Gastrocnemius medialis (tissue), 4 donors: ENCODE data around the gene UBE2G2.

Experiments
- CTCF ChIP-seq, 5 experiments: fragments of 450-650 bp in 3 of 5; fragments of 200-600 bp in 2 of 5; sonication (generic) in 2 of 5; IDR thresholded peaks in 4 of 5; conservative IDR thresholded peaks in 1 of 5; 1 replicate in 4 of 5; 2 replicates in 1 of 5; pipeline ENCODE4 v1.5.1; 2016 to 2019; ENCODE audit warnings: antibody characterized with exemption in 5 of 5, mild to moderate bottlenecking in 3 of 5, moderate library complexity in 3 of 5
- POLR2A ChIP-seq, 2 donors: fragments of 450-650 bp; IDR thresholded peaks; one replicate each; pipeline ENCODE4 v1.6.1; 2017; ENCODE audit warnings: antibody characterized with exemption in 2 of 2, mild to moderate bottlenecking in 2 of 2, moderate library complexity in 2 of 2

DNA sequence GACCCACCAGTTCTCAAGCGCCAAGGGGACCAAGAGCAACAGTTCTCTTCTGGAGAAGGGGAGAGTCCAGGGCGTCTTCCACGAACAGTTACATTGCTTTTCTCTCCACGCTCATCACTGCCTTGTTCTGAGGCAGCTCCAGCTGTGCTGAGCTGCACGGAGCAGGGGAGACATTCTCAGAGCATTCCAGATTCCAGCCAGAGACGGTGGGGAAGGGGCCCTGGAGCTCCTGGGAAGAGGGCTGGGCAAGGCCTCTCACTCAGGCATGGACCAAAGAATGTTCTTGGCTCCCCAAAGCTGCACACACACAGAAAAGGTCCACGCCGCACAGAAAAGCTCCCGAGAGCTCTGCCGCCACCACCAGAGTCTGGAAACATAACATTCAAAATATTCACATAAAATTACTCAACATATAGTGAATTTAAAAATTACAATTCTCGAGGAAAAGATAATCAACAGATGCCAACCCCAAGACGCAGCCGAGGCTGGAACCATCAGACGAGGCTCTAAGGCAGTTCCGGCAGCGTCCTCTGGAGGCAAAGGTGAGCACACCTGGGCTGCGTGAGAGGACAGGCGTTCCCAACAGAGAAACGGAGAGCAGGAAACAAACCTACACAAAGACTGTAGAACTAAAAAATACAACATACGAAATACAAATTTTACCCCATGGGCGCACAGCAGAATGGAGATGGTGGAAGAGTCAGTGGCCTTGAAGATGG lies 40.5 kb downstream of the UBE2G2 start:
- TF ChIP-seq CTCF (IDR thresholded peaks at IDR 0.05 in 4 of 5, conservative IDR thresholded peaks at IDR 0.05 in 1 of 5) (no peak), POLR2A (IDR thresholded peaks at IDR 0.05) (no peak)
